ELR (cell line): ENCODE measurements around the gene SLC27A2.

Experiments used
- DNase-seq: peaks from one replicate; pipeline ENCODE4 v3.0.0-alpha.2; 2015; ENCODE audit warnings: low read depth

SLC27A2 gene

DNA sequence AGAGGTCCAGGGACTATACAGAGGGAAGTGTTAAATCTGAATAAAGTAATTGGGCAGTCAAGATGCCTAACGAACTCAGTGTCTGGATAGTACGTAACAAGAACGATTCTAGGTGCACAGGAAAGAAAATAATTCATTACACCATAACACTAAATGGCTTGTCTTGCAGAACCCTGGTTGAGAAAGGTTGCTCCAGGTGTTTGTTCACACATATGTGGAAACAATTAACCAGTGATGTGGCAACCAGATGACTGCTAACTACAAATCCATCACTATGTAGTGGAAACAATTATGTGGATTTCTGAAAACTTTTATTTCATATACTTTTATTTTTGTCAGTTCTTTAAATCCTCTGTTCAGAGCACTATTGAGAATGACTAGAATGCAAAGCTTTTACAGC lies 93.9 kb downstream of the SLC27A2 start:
- no peak for DNase-seq

DNA sequence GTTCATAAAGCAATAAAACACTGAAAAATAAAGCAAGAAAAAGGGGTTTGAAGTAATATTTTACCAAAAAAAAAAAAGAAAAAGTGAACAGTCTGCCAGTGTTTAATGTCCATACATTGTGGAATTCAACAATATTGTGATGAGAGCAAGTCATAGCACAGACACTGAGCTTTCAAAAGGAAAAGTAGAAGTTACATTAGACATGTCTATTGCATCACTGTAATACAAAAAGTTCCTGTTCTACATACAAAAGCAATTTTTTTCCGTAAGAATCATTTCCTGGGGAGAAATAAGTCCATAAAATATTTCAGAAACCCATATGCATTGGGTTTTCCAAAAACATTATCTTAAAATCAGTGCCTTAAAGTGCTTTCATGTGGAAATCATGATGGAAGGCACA lies 95.4 kb downstream of the SLC27A2 start:
- no peak for DNase-seq

DNA sequence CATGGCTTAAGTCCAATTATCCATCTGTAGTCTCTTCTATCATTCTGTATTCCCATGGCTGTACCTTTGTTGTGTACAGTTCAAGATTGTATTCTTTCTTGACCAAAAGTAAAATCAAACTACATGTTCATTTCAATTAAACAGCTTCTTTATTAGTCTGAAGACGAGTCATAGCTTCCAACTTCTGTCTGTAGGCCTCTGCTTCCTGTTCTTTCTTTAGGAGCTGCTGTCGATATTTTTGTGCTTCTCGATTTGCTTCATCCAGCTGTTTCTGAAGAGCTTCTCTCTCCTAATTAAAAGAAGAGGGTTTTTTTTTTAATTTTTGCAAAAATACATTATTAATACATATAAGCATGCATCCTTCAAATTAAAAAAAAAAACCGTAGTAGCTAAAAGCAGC lies 96.5 kb downstream of the SLC27A2 start:
- DNase-seq = no peak

DNA sequence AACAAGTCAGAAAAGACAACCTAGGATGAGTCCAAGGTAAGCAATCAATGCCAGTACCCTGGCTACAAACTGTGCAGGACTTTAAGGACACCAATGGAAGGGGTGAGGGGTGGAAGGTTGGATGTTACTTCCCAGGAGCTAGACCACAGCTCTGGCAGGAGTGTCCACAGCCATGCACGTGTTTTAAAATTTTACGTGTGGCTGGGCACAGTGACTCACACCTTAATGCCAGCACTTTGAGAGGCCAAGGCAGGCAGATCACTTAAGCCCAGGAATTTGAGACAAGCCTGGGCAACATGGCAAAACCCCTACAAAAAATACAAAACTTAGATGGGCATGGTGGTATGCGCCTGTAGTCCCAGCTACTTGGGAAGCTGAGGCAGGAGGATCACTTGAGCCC lies 98.3 kb downstream of the SLC27A2 start:
- DNase-seq = no peak

DNA sequence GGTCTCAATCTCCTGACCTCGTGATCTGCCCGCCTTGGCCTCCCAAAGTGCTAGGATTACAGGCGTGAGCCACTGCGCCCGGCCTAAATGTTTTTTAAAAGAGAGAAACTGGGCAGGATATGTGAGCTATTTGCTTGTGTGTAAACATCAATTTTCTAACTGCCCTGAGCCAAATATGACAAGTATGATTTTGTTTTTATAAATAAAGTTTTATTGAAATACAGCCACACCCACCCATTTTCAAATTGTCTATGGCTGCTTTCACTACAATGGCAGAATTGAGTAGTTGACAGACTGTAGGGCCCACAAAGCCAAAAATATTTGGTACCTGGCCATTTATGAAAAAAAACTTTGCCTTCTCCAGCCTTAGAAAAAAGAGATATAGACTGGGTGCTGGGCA lies 99.4 kb downstream of the SLC27A2 start:
- no peak for DNase-seq
